Islet precursor cell (in vitro differentiated cells): Measurements from ENCODE around the gene SHQ1.
"Not testable (repeated sequence)": the region's sequence is repeated elsewhere in the genome, so short reads cannot be mapped to it uniquely, and the experiment has no call there.

Experiments used
- DNase-seq: peaks from one replicate; pipeline ENCODE4 v3.0.0-alpha.2; 2018

SHQ1 gene

GRCh38 chr3:72746430-72747411 lies 101.5 kb downstream of the SHQ1 start:
- DNase-seq = no peak

- DNase-seq = no peak
Observed at GRCh38 chr3:72745146-72745999, 102.9 kb downstream of the SHQ1 start.

- DNase-seq = no peak
Observed at GRCh38 chr3:72744330-72744729, 103.9 kb downstream of the SHQ1 start.

- no peak for DNase-seq
Observed at GRCh38 chr3:72739531-72740466, 108.4 kb downstream of the SHQ1 start.

GRCh38 chr3:72738752-72739530 lies 109.3 kb downstream of the SHQ1 start:
- DNase-seq = peak; percentile 86

GRCh38 chr3:72735072-72735471 lies 113.2 kb downstream of the SHQ1 start:
- DNase-seq = not testable (repeated sequence)

GRCh38 chr3:72733676-72734075 lies 114.6 kb downstream of the SHQ1 start:
- DNase-seq = no peak

- not testable (repeated sequence) for DNase-seq
Observed at GRCh38 chr3:72732666-72733345, 115.4 kb downstream of the SHQ1 start.

GRCh38 chr3:72728958-72729467 lies 119.2 kb downstream of the SHQ1 start:
- peak; percentile 90 for DNase-seq

- DNase-seq = no peak
Observed at GRCh38 chr3:72728329-72728889, 119.8 kb downstream of the SHQ1 start.

GRCh38 chr3:72727726-72728125 lies 120.5 kb downstream of the SHQ1 start:
- no peak for DNase-seq

GRCh38 chr3:72727172-72727571 lies 121.1 kb downstream of the SHQ1 start:
- DNase-seq = no peak

GRCh38 chr3:72725229-72725628 lies 123.0 kb downstream of the SHQ1 start:
- DNase-seq = peak; percentile 41

- DNase-seq = peak; percentile 81
Observed at GRCh38 chr3:72724070-72724469, 124.2 kb downstream of the SHQ1 start.

GRCh38 chr3:72722930-72723726 lies 125.1 kb downstream of the SHQ1 start:
- peak; percentile 48 for DNase-seq

- peak; percentile 57 for DNase-seq
Observed at GRCh38 chr3:72721683-72722381, 126.4 kb downstream of the SHQ1 start.

- no peak for DNase-seq
Observed at GRCh38 chr3:72720566-72720965, 127.7 kb downstream of the SHQ1 start.

GRCh38 chr3:72719137-72719536 lies 129.1 kb downstream of the SHQ1 start:
- DNase-seq = no peak

GRCh38 chr3:72714135-72714534 lies 134.1 kb downstream of the SHQ1 start:
- DNase-seq = not testable (repeated sequence)
